HG03280 (cell line): ENCODE measurements around the gene CTXND1.
A peak's percentile ranks its signal among the peaks of the same experiment; 100 is the strongest.
"Not testable (repeated sequence)": the region's sequence is repeated elsewhere in the genome, so short reads cannot be mapped to it uniquely, and the experiment has no call there.

Source experiments
- ATAC-seq: cut with Tn5 transposase; IDR thresholded peaks from one replicate; pipeline ENCODE4 v1.9.1; 2021; ENCODE audit warnings: mild to moderate bottlenecking, moderate library complexity; ENCODE audit not compliant: unreplicated experiment

CTXND1 gene

GRCh38 chr15:80161468-80162016 is 90.5 kb downstream of the CTXND1 start:
- ATAC-seq: no peak

GRCh38 chr15:80160570-80161156 is 91.3 kb downstream of the CTXND1 start:
- no peak for ATAC-seq

GRCh38 chr15:80159811-80160569 is 92.0 kb downstream of the CTXND1 start:
- ATAC-seq: no peak

GRCh38 chr15:80159301-80159700 is 92.7 kb downstream of the CTXND1 start:
- ATAC-seq: no peak

GRCh38 chr15:80157215-80157614 is 94.8 kb downstream of the CTXND1 start:
- ATAC-seq: no peak

- ATAC-seq: no peak
Observed at GRCh38 chr15:80156176-80156720, 95.8 kb downstream of the CTXND1 start.

- ATAC-seq: not testable (repeated sequence)
Observed at GRCh38 chr15:80155378-80156175, 96.4 kb downstream of the CTXND1 start.

- no peak for ATAC-seq
Observed at GRCh38 chr15:80155001-80155377, 97.0 kb downstream of the CTXND1 start.

- ATAC-seq: no peak
Observed at GRCh38 chr15:80154336-80154735, 97.7 kb downstream of the CTXND1 start.

GRCh38 chr15:80153900-80154299 is 98.1 kb downstream of the CTXND1 start:
- ATAC-seq: no peak

GRCh38 chr15:80152896-80153876 is 98.8 kb downstream of the CTXND1 start, which contains the start of gene FAH:
Gene FAH (plus strand): TSS chr15:80152999. CDS start chr15:80153055, 56 bp downstream.
- ATAC-seq: peak; percentile 67

GRCh38 chr15:80152180-80152895 is 99.7 kb downstream of the CTXND1 start:
- peak; percentile 73 for ATAC-seq

GRCh38 chr15:80151576-80151975 is 100.4 kb downstream of the CTXND1 start:
- ATAC-seq: no peak

- ATAC-seq: no peak
Observed at GRCh38 chr15:80151148-80151547, 100.9 kb downstream of the CTXND1 start.
